GM18519 (cell line): ENCODE results near the gene CCDC117.

Experiments
- ATAC-seq: cut with Tn5 transposase; IDR thresholded peaks from one replicate; pipeline ENCODE4 v1.9.1; 2021; ENCODE audit warnings: mild to moderate bottlenecking, moderate library complexity; ENCODE audit not compliant: unreplicated experiment, low FRiP score

CCDC117 gene

GRCh38 chr22:28768701-28769393, 3.6 kb upstream of the CCDC117 start:
- no peak for ATAC-seq

- ATAC-seq = no peak
Observed at GRCh38 chr22:28769394-28770085, 3.0 kb upstream of the CCDC117 start.

- ATAC-seq = no peak
Observed at GRCh38 chr22:28771195-28771791, 1.2 kb upstream of the CCDC117 start.

- ATAC-seq = no peak
Observed at GRCh38 chr22:28773461-28773867, 969 bp downstream of the CCDC117 start.

- ATAC-seq = no peak
Observed at GRCh38 chr22:28774378-28774777, 1.9 kb downstream of the CCDC117 start.

GRCh38 chr22:28779833-28780232, 7.3 kb downstream of the CCDC117 start:
- ATAC-seq = no peak

GRCh38 chr22:28780296-28780695, 7.8 kb downstream of the CCDC117 start:
- no peak for ATAC-seq

GRCh38 chr22:28783786-28784671, 11.5 kb downstream of the CCDC117 start:
- ATAC-seq = no peak

- no peak for ATAC-seq
Observed at GRCh38 chr22:28788601-28789000, 16.1 kb downstream of the CCDC117 start.

GRCh38 chr22:28791124-28791523, 18.6 kb downstream of the CCDC117 start:
- no peak for ATAC-seq

GRCh38 chr22:28791841-28792490, 19.5 kb downstream of the CCDC117 start:
- peak; percentile 44 for ATAC-seq

GRCh38 chr22:28792491-28793383, 20.2 kb downstream of the CCDC117 start:
- ATAC-seq = no peak

- no peak for ATAC-seq
Observed at GRCh38 chr22:28793976-28794584, 21.6 kb downstream of the CCDC117 start.

- no peak for ATAC-seq
Observed at GRCh38 chr22:28795071-28795693, 22.7 kb downstream of the CCDC117 start.

- ATAC-seq = no peak
Observed at GRCh38 chr22:28795932-28796856, 23.7 kb downstream of the CCDC117 start.

GRCh38 chr22:28798810-28799605, 26.5 kb downstream of the CCDC117 start:
- ATAC-seq = no peak
